K562 (cell line): ENCODE data around the gene SYN1. TPM values are rescaled to one million over a fixed set of nuclear protein-coding genes. Genes with fewer than 3 reads are reported as not detected.
A peak's percentile ranks its signal among the peaks of the same experiment; 100 is the strongest.

Source experiments
- CBX1 ChIP-seq: sonication (generic); IDR thresholded peaks from 2 replicates; pipeline ENCODE4 v1.6.1; 2016; ENCODE audit warnings: antibody characterized with exemption, low read depth, mild to moderate bottlenecking
- CREB1 ChIP-seq, 2 experiments: sonication (generic) in 1 of 2; formaldehyde crosslinking in 1 of 2; IDR thresholded peaks; 2 replicates each; pipeline versions ENCODE4 v1.6.1 to v1.8.0; 2012 to 2022; ENCODE audit warnings: inconsistent platforms in 1 of 2, mild to moderate bottlenecking in 1 of 2, missing genetic modification reagents in 1 of 2, moderate library complexity in 1 of 2
- CREB3L1 ChIP-seq: fragments of 450-650 bp; IDR thresholded peaks from 2 replicates; pipeline ENCODE4 v1.6.1; 2014; ENCODE audit warnings: low read depth, mild to moderate bottlenecking, moderate library complexity, borderline replicate concordance
- ETV1 ChIP-seq: fragments of 450-650 bp; conservative IDR thresholded peaks from 2 replicates; pipeline ENCODE4 v1.6.1; 2016; ENCODE audit warnings: missing genetic modification characterization, control low read depth, low read depth, missing compliant biosample characterization
- FOXM1 ChIP-seq, 2 experiments: fragments of 450-650 bp in 1 of 2; sonication (generic) in 1 of 2; formaldehyde crosslinking in 1 of 2; IDR thresholded peaks; 2 replicates each; pipeline versions ENCODE4 v1.6.1 to v1.9.0; 2017 to 2022; ENCODE audit warnings: low read depth in 2 of 2, mild to moderate bottlenecking in 2 of 2, missing genetic modification reagents in 1 of 2, moderate library complexity in 1 of 2
- HDAC2 ChIP-seq: fragments of 450-650 bp; IDR thresholded peaks from 2 replicates; pipeline ENCODE4 v1.6.1; 2016; ENCODE audit warnings: mild to moderate bottlenecking
- MEIS2 ChIP-seq: fragments of 450-650 bp; IDR thresholded peaks from 2 replicates; pipeline ENCODE4 v1.6.1; 2014; ENCODE audit warnings: mild to moderate bottlenecking; ENCODE audit not compliant: partially characterized antibody
- NR2C2 ChIP-seq, 2 experiments: fragments of 200-800 bp in 1 of 2; sonication (Bioruptor generic) in 1 of 2; sonication (generic) in 1 of 2; formaldehyde crosslinking in 1 of 2; IDR thresholded peaks; 2 replicates each; pipeline versions ENCODE4 v1.6.1 to v1.8.0; 2016 to 2022; ENCODE audit warnings: mild to moderate bottlenecking in 1 of 2, missing compliant biosample characterization in 1 of 2, missing genetic modification characterization in 1 of 2, missing genetic modification reagents in 1 of 2
- RCOR1 ChIP-seq, 2 experiments: IDR thresholded peaks; 2 replicates each; pipeline ENCODE4 v1.6.1; 2012; ENCODE audit warnings: low read depth in 2 of 2, low read length in 2 of 2, borderline replicate concordance in 1 of 2, improper control_type of control experiment in 1 of 2
- SNAPC5 ChIP-seq: fragments of 250-450 bp; sonication (Bioruptor Pico); IDR thresholded peaks from 2 replicates; pipeline ENCODE4 v1.8.0; 2021; ENCODE audit warnings: moderate library complexity, mild to moderate bottlenecking, inconsistent platforms
- SREBF1 ChIP-seq: fragments of 150-350 bp; IDR thresholded peaks from 2 replicates; pipeline ENCODE4 v1.6.1; 2014; ENCODE audit warnings: antibody characterized with exemption, low read depth, low read length, borderline replicate concordance
- TCF7 ChIP-seq: sonication (generic); IDR thresholded peaks from 2 replicates; pipeline ENCODE4 v1.6.1; 2016; ENCODE audit warnings: antibody characterized with exemption, borderline replicate concordance
- ZNF436 ChIP-seq: fragments of 250-450, 450-650 bp; sonication (Bioruptor Pico); formaldehyde crosslinking; IDR thresholded peaks from 2 replicates; pipeline ENCODE4 v1.7.0; 2020; ENCODE audit warnings: mild to moderate bottlenecking
- ZNF584 ChIP-seq: fragments of 200-800 bp; sonication (Bioruptor generic); IDR thresholded peaks from 2 replicates; pipeline ENCODE4 v1.6.1; 2016; ENCODE audit warnings: low read depth, mild to moderate bottlenecking, missing genetic modification characterization, missing compliant biosample characterization
- polyA plus RNA-seq, 8 experiments: library from polyadenylated mRNA; depleted of rRNA in 4 of 8; stranded (reverse) in 5 of 8; unstranded in 3 of 8; fragments of >200 nt; fragmentation: Nextera tagmentation in 2 of 8; fragmentation: Illumina TruSeq in 1 of 8; extraction: Ambion mirVana in 2 of 8; extraction: Trizol in 1 of 8; gene quantifications; 2 replicates each; pipeline versions ENCODE4 v1.2.1 to v1.2.3, GENCODE V29; 2011 to 2014; ENCODE audit warnings: inconsistent platforms in 1 of 8, missing spikeins in 1 of 8
- total RNA-seq, 7 experiments: library from RNA; depleted of rRNA in 6 of 7; stranded (reverse); fragments of >200 nt in 6 of 7; fragmentation: Illumina TruSeq in 2 of 7; extraction: Trizol in 2 of 7; gene quantifications; 2 replicates each; pipeline versions ENCODE4 v1.2.1 to v1.2.3, GENCODE V29; 2011 to 2021; ENCODE audit warnings: low replicate concordance in 1 of 7
- TF ChIP-seq, protein P1 (sequence below): fragments of 450-650 bp; formaldehyde crosslinking; IDR thresholded peaks from 2 replicates; pipeline ENCODE4 v1.4.0; 2020; ENCODE audit warnings: mild to moderate bottlenecking
- TF ChIP-seq, protein P2 (sequence below): sonication (generic); formaldehyde crosslinking; IDR thresholded peaks from 2 replicates; pipeline ENCODE4 v1.8.1; 2023; ENCODE audit warnings: mild to moderate bottlenecking, missing genetic modification reagents, moderate library complexity
- TF ChIP-seq, protein P3 (sequence below): fragments of 450-650 bp; IDR thresholded peaks from one replicate; pipeline ENCODE4 v1.6.1; 2018; ENCODE audit warnings: mild to moderate bottlenecking, moderate library complexity; ENCODE audit not compliant: partially characterized antibody

SYN1 gene
- total and polyA plus RNA-seq, 9 of the 15 experiments (the other 6 are each of a cell fraction or from before 2014, with no cell fraction given) = 0.01 to 0.28 (median 0.18) TPM; not detected in 2

GRCh38 chrX:47619486-47620302 is at the start of gene SYN1 (continued):
- 0 out of 2 replicates have a peak, but pooled peaks have one; percentile 23 for TF ChIP-seq CREB3L1
- peak; percentile 76; the same call in 1 of the 2 replicates for TF ChIP-seq CBX1
- TF ChIP-seq CREB1 (IDR thresholded peaks at IDR 0.05) = peak; percentile 91
- peak; percentile 96 for TF ChIP-seq CREB1 (CRISPR knock-in tag; IDR thresholded peaks at IDR 0.05)
- peak; percentile 39 for TF ChIP-seq MEIS2
- peak in 1 of 2 experiments; percentile 68; a peak in 1 of 4 replicates for TF ChIP-seq RCOR1 (IDR thresholded peaks at IDR 0.05; ENCODE audit: borderline replicate concordance in 1 of 2, low read depth in 2 of 2, low read length in 2 of 2)
- TF ChIP-seq NR2C2 (CRISPR knock-in tag; IDR thresholded peaks at IDR 0.05) = peak; percentile 60; the same call in 1 of the 2 replicates
- TF ChIP-seq NR2C2 (tag; IDR thresholded peaks at IDR 0.05) = peak; percentile 17; the same call in 1 of the 2 replicates
- TF ChIP-seq FOXM1 (IDR thresholded peaks at IDR 0.05; ENCODE audit: low read depth) = no peak
- 0 out of 2 replicates have a peak, but pooled peaks have one; percentile 84 for TF ChIP-seq FOXM1 (CRISPR knock-in tag; IDR thresholded peaks at IDR 0.05; ENCODE audit: low read depth)
- no peak for TF ChIP-seq SNAPC5 (CRISPR knock-in tag)
- peak; percentile 92 for TF ChIP-seq SREBF1
- TF ChIP-seq, protein P1, sequence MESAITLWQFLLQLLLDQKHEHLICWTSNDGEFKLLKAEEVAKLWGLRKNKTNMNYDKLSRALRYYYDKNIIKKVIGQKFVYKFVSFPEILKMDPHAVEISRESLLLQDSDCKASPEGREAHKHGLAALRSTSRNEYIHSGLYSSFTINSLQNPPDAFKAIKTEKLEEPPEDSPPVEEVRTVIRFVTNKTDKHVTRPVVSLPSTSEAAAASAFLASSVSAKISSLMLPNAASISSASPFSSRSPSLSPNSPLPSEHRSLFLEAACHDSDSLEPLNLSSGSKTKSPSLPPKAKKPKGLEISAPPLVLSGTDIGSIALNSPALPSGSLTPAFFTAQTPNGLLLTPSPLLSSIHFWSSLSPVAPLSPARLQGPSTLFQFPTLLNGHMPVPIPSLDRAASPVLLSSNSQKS (CRISPR knock-in tag) = no peak
- TF ChIP-seq, protein P2, sequence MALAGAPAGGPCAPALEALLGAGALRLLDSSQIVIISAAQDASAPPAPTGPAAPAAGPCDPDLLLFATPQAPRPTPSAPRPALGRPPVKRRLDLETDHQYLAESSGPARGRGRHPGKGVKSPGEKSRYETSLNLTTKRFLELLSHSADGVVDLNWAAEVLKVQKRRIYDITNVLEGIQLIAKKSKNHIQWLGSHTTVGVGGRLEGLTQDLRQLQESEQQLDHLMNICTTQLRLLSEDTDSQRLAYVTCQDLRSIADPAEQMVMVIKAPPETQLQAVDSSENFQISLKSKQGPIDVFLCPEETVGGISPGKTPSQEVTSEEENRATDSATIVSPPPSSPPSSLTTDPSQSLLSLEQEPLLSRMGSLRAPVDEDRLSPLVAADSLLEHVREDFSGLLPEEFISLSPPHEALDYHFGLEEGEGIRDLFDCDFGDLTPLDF (CRISPR knock-in tag) = peak; percentile 76; the same call in 1 of the 2 replicates
- no peak; the same call in 1 of the 2 replicates for TF ChIP-seq ETV1
- TF ChIP-seq ZNF584 (CRISPR knock-in tag) = 0 out of 2 replicates have a peak, but pooled peaks have one; percentile 67
- TF ChIP-seq, protein P3, sequence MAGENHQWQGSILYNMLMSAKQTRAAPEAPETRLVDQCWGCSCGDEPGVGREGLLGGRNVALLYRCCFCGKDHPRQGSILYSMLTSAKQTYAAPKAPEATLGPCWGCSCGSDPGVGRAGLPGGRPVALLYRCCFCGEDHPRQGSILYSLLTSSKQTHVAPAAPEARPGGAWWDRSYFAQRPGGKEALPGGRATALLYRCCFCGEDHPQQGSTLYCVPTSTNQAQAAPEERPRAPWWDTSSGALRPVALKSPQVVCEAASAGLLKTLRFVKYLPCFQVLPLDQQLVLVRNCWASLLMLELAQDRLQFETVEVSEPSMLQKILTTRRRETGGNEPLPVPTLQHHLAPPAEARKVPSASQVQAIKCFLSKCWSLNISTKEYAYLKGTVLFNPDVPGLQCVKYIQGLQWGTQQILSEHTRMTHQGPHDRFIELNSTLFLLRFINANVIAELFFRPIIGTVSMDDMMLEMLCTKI = no peak
- 0 out of 2 replicates have a peak, but pooled peaks have one; percentile 13 for TF ChIP-seq TCF7
- no peak for TF ChIP-seq ZNF436
- TF ChIP-seq HDAC2 = peak; percentile 34; the same call in 1 of the 2 replicates
